H1 (cell line): ENCODE measurements around the gene B3GLCT. TPM values are rescaled to one million over a fixed set of nuclear protein-coding genes. Genes with fewer than 3 reads are reported as not detected.

Source experiments
- CTCF ChIA-PET: fragments of 300-600 bp; sonication (Branson Sonifier 250); formaldehyde crosslinking; loops from one replicate; lab custom pipeline; 2021; ENCODE audit not compliant: partially characterized antibody; lab: Charles Lee
- POLR2A ChIA-PET: fragments of 300-600 bp; sonication (Branson Sonifier 250); formaldehyde crosslinking; loops from one replicate; lab custom pipeline; 2021; ENCODE audit warnings: inconsistent platforms; ENCODE audit not compliant: partially characterized antibody; lab: Charles Lee
- DNase-seq, 2 experiments: peaks; one replicate each; pipeline versions ENCODE4 v3.0.0 to v3.0.0-alpha.2; 2010 to 2022; ENCODE audit warnings: low spot score in 2 of 2, low read depth in 1 of 2, mixed read lengths in 1 of 2
- FAIRE-seq: peaks from 2 replicates; lab custom pipeline; 2011; peaks lifted over from hg19 to GRCh38; lab: Jason Lieb, UNC
- H2AFZ ChIP-seq: 2 replicates; pipeline ENCODE4 v1.8.1; 2012; ENCODE audit warnings: low read length, inconsistent platforms
- H2AK5ac ChIP-seq: 2 replicates; pipeline ENCODE4 v1.6.1; 2013; ENCODE audit warnings: low read depth, low read length
- H2BK120ac ChIP-seq: replicated peaks from 2 replicates; pipeline ENCODE3; 2013; ENCODE audit warnings: low read depth, low read length, inconsistent platforms
- H2BK12ac ChIP-seq: 2 replicates; pipeline ENCODE4 v1.6.1; 2013; ENCODE audit warnings: low read depth, low read length
- H2BK15ac ChIP-seq: 2 replicates; pipeline ENCODE4 v1.6.1; 2013; ENCODE audit warnings: low read length
- H2BK20ac ChIP-seq: 2 replicates; pipeline ENCODE4 v1.6.1; 2013; ENCODE audit warnings: low read length
- H2BK5ac ChIP-seq: 2 replicates; pipeline ENCODE4 v1.6.1; 2013; ENCODE audit warnings: low read depth, low read length
- H3K14ac ChIP-seq: 2 replicates; pipeline ENCODE4 v1.6.1; 2013; ENCODE audit warnings: inconsistent platforms; ENCODE audit not compliant: insufficient read length
- H3K18ac ChIP-seq: 2 replicates; pipeline ENCODE4 v1.6.1; 2013; ENCODE audit warnings: low read length; ENCODE audit errors: extremely low read depth
- H3K23ac ChIP-seq: 2 replicates; pipeline ENCODE4 v1.6.1; 2013; ENCODE audit warnings: inconsistent platforms; ENCODE audit not compliant: insufficient read length
- H3K23me2 ChIP-seq: 2 replicates; pipeline ENCODE4 v1.6.1; 2013; ENCODE audit warnings: low read depth, low read length
- H3K27ac ChIP-seq: 2 replicates; pipeline ENCODE4 v1.6.1; 2011; ENCODE audit warnings: low read depth, low read length, inconsistent platforms
- H3K27me3 ChIP-seq, 4 experiments: replicated peaks in 1 of 4; 1 replicate in 1 of 4; 2 replicates in 3 of 4; pipeline versions ENCODE4 v1.6.1 to v1.8.1; 2011 to 2013; ENCODE audit warnings: low read length in 3 of 4, mild to moderate bottlenecking in 3 of 4, inconsistent platforms in 2 of 4, mixed read lengths in 2 of 4, moderate library complexity in 1 of 4; ENCODE audit not compliant: control insufficient read depth in 3 of 4, insufficient read depth in 3 of 4; ENCODE audit errors: extremely low read depth in 1 of 4
- H3K36me3 ChIP-seq, 4 experiments: 2 replicates each; pipeline versions ENCODE4 v1.6.1 to v1.8.1; 2011 to 2013; ENCODE audit warnings: mild to moderate bottlenecking in 4 of 4, low read length in 3 of 4, moderate library complexity in 2 of 4, control low read depth in 1 of 4, inconsistent platforms in 1 of 4; ENCODE audit not compliant: insufficient read depth in 4 of 4, control insufficient read depth in 2 of 4
- H3K4ac ChIP-seq: replicated peaks from 2 replicates; pipeline ENCODE3; 2013; ENCODE audit warnings: low read length, low read depth, mixed read lengths, inconsistent platforms; ENCODE audit not compliant: insufficient read length
- H3K4me1 ChIP-seq, 4 experiments: replicated peaks in 1 of 4; 1 replicate in 1 of 4; 2 replicates in 3 of 4; pipeline versions ENCODE4 v1.6.1 to v1.8.1; 2011 to 2013; ENCODE audit warnings: low read length in 3 of 4, inconsistent platforms in 2 of 4, mixed read lengths in 1 of 4; ENCODE audit not compliant: insufficient read depth in 4 of 4, control insufficient read depth in 3 of 4
- H3K4me2 ChIP-seq, 2 experiments: 2 replicates each; pipeline versions ENCODE4 v1.6.1 to v1.8.1; 2011 to 2013; ENCODE audit warnings: low read depth in 2 of 2, low read length in 2 of 2, control low read depth in 1 of 2, inconsistent platforms in 1 of 2, mild to moderate bottlenecking in 1 of 2; ENCODE audit not compliant: insufficient read depth in 1 of 2
- H3K4me3 ChIP-seq, 4 experiments: fragments of 200-600, 300-600 bp in 1 of 4; sonication (generic), shearing (Covaris generic), sonication (Bioruptor Twin) in 1 of 4; 2 replicates each; pipeline versions ENCODE4 v1.5.1 to v1.8.1; 2011 to 2016; ENCODE audit warnings: low read length in 4 of 4, low read depth in 3 of 4, control low read depth in 2 of 4, inconsistent platforms in 2 of 4, mild to moderate bottlenecking in 2 of 4, mixed read lengths in 1 of 4, moderate library complexity in 1 of 4; ENCODE audit not compliant: insufficient read depth in 2 of 4; ENCODE audit errors: extremely low read depth in 1 of 4
- H3K56ac ChIP-seq: replicated peaks from 2 replicates; pipeline ENCODE3; 2013; ENCODE audit warnings: low read depth, mild to moderate bottlenecking, mixed read lengths, low read length, inconsistent platforms; ENCODE audit not compliant: insufficient read length
- H3K79me1 ChIP-seq: 2 replicates; pipeline ENCODE4 v1.6.1; 2013; ENCODE audit warnings: low read depth, low read length, control low read depth
- H3K79me2 ChIP-seq, 2 experiments: 2 replicates each; pipeline versions ENCODE4 v1.6.1 to v1.8.1; 2012 to 2013; ENCODE audit warnings: low read length in 2 of 2, mild to moderate bottlenecking in 2 of 2, inconsistent platforms in 1 of 2; ENCODE audit not compliant: insufficient read depth in 2 of 2, control insufficient read depth in 1 of 2
- H3K9ac ChIP-seq, 4 experiments: replicated peaks in 1 of 4; 1 replicate in 1 of 4; 2 replicates in 3 of 4; pipeline versions ENCODE4 v1.6.1 to v1.8.1; 2011 to 2013; ENCODE audit warnings: low read depth in 3 of 4, low read length in 3 of 4, control low read depth in 2 of 4, mild to moderate bottlenecking in 2 of 4, moderate library complexity in 2 of 4, inconsistent platforms in 1 of 4; ENCODE audit errors: extremely low read depth in 1 of 4
- H3K9me3 ChIP-seq, 2 experiments: 2 replicates each; pipeline versions ENCODE4 v1.6.1 to v1.8.1; 2012 to 2013; ENCODE audit warnings: mild to moderate bottlenecking in 2 of 2, moderate library complexity in 2 of 2, control low read depth in 1 of 2, inconsistent platforms in 1 of 2, low read depth in 1 of 2, low read length in 1 of 2, mixed read lengths in 1 of 2; ENCODE audit not compliant: insufficient read depth in 2 of 2
- H4K20me1 ChIP-seq, 2 experiments: replicated peaks in 1 of 2; 2 replicates each; pipeline versions ENCODE3 to v1.8.1; 2011 to 2013; ENCODE audit warnings: inconsistent platforms in 2 of 2, low read length in 2 of 2, mild to moderate bottlenecking in 1 of 2; ENCODE audit not compliant: insufficient read depth in 2 of 2, control insufficient read depth in 1 of 2
- H4K5ac ChIP-seq: 2 replicates; pipeline ENCODE4 v1.6.1; 2013; ENCODE audit warnings: low read length, low read depth, mixed read lengths, inconsistent platforms; ENCODE audit not compliant: insufficient read length
- H4K8ac ChIP-seq: 2 replicates; pipeline ENCODE4 v1.8.0; 2013; ENCODE audit warnings: mild to moderate bottlenecking, moderate library complexity, low read length, inconsistent platforms; ENCODE audit not compliant: insufficient read depth; ENCODE audit errors: extremely low read depth
- H4K91ac ChIP-seq: replicated peaks from 2 replicates; pipeline ENCODE3; 2013; ENCODE audit warnings: low read length, mixed read lengths, inconsistent platforms; ENCODE audit not compliant: insufficient read length
- ATF2 ChIP-seq: IDR thresholded peaks from 2 replicates; pipeline ENCODE4 v1.6.1; 2012; ENCODE audit warnings: low read length, inconsistent platforms
- FOSL1 ChIP-seq: IDR thresholded peaks from 2 replicates; pipeline ENCODE4 v1.6.1; 2011; ENCODE audit warnings: mild to moderate bottlenecking, low read depth, low read length, moderate library complexity; ENCODE audit not compliant: insufficient read depth
- GTF2F1 ChIP-seq: IDR thresholded peaks from 2 replicates; pipeline ENCODE4 v1.6.1; 2012; ENCODE audit warnings: low read depth, low read length, improper control_type of control experiment, borderline replicate concordance
- HDAC2 ChIP-seq, 2 experiments: fragments of 300-600 bp in 1 of 2; sonication (generic) in 1 of 2; IDR thresholded peaks; 2 replicates each; pipeline ENCODE4 v1.6.1; 2011 to 2012; ENCODE audit warnings: low read depth in 2 of 2, low read length in 2 of 2, mild to moderate bottlenecking in 2 of 2, moderate library complexity in 2 of 2, borderline replicate concordance in 1 of 2, inconsistent platforms in 1 of 2
- KDM4A ChIP-seq: IDR thresholded peaks from one replicate; pipeline ENCODE4 v1.7.1; 2012; ENCODE audit warnings: low read depth, mild to moderate bottlenecking, moderate library complexity, low read length, inconsistent platforms; ENCODE audit not compliant: severe bottlenecking
- PHF8 ChIP-seq: fragments of 200-600 bp; sonication (generic); conservative IDR thresholded peaks from 2 replicates; pipeline ENCODE4 v1.7.1; 2012; ENCODE audit warnings: low read depth, mild to moderate bottlenecking, inconsistent platforms, low read length, moderate library complexity
- POLR2A ChIP-seq, 2 experiments: IDR thresholded peaks; 1 replicate in 1 of 2; 2 replicates in 1 of 2; pipeline ENCODE4 v1.6.1; 2011; ENCODE audit warnings: low read depth in 2 of 2, low read length in 2 of 2, mild to moderate bottlenecking in 2 of 2; ENCODE audit errors: control extremely low read depth in 1 of 2
- RBBP5 ChIP-seq: IDR thresholded peaks from 2 replicates; pipeline ENCODE4 v1.7.1; 2012; ENCODE audit warnings: low read depth, mild to moderate bottlenecking, inconsistent platforms, low read length, moderate library complexity, borderline replicate concordance
- SAP30 ChIP-seq: fragments of 300-600 bp; sonication (generic); IDR thresholded peaks from 2 replicates; pipeline ENCODE4 v1.7.1; 2012; ENCODE audit warnings: low read length, moderate library complexity, mild to moderate bottlenecking, inconsistent platforms; ENCODE audit not compliant: insufficient read depth, insufficient replicate concordance
- TEAD4 ChIP-seq: IDR thresholded peaks from 2 replicates; pipeline ENCODE4 v1.6.1; 2012; ENCODE audit warnings: low read depth, low read length, inconsistent platforms, mixed read lengths
- whole genome bisulfite sequencing, 2 experiments: shearing (Covaris generic) in 1 of 2; methylation state at CpG; one replicate each; pipeline versions ENCODE4 v1.1.6 to v1.1.7; 2013 to 2015; ENCODE audit warnings: low lambda C conversion rate in 2 of 2, mixed read lengths in 2 of 2, inconsistent platforms in 1 of 2, low coverage in 1 of 2, missing lambda C conversion rate in 1 of 2; ENCODE audit not compliant: insufficient replicate concordance in 2 of 2, insufficient coverage in 1 of 2, insufficient read length in 1 of 2; ENCODE audit errors: extremely low coverage in 1 of 2, missing lambda C conversion rate in 1 of 2; 5-methylcytosine and 5-hydroxymethylcytosine counted together
- polyA plus RNA-seq, 7 experiments: library from polyadenylated mRNA; depleted of rRNA in 3 of 7; stranded (reverse) in 5 of 7; unstranded in 2 of 7; fragments of >200 nt in 5 of 7; fragments of 200-250 nt in 2 of 7; gene quantifications; 1 replicate in 5 of 7; 2 replicates in 1 of 7; 4 replicates in 1 of 7; pipeline versions ENCODE4 v1.2.1 to v1.2.3, GENCODE V29; 2011 to 2013; ENCODE audit warnings: missing spikeins in 2 of 7, mixed read lengths in 2 of 7
- total RNA-seq: library from RNA; stranded (reverse); fragmentation: NEBNext Ultra II Directional; extraction: Animal tissue kit (Norgen Biotek cat#: 25700); gene quantifications from 2 replicates; pipeline ENCODE4 v1.2.1, GENCODE V29; 2021

Gene B3GLCT
- total and polyA plus RNA-seq, 2 of the 8 experiments (the other 6 are each of a cell fraction or from before 2014, with no cell fraction given), result 1.5 to 4.1 TPM

DNA sequence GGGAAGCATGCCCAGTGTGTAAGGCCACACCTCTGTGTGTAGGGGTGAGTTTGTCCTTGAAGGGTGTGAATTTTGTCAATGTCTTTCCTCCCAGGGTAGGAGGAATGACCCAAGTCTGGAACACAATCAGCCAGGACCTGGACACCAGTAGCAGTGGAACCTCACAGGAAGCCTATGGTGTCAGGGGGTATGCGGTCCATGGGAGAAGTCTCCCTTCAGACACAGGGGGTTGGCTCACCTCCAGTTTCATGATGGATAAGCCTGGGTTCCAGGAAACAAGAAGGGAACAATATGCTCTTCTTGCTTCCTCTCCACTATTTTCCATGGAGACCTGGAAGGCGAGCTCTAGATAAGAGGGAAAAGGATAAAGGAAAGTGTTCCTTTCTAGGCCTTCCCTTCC lies 23.9 kb downstream of the B3GLCT start:
- no peaks in the 10 kb centered on the region for H3K9me3 ChIP-seq
- no peaks in the 10 kb centered on the region for H4K20me1 ChIP-seq
- no peak overlapping the region for H2BK5ac ChIP-seq
- H4K8ac ChIP-seq, result no peak overlapping the region
- H3K18ac ChIP-seq, result no peak overlapping the region
- H3K36me3 ChIP-seq, result no peaks in the 10 kb centered on the region
- CTCF ChIA-PET, result interaction anchor here (0.7 to 10.3 kb wide), 2 partner anchors 11 to 13 kb away, joined by 3 to 77 read pairs; no protein-coding TSS in a partner anchor
- H2BK120ac ChIP-seq, result no peak overlapping the region
- H3K14ac ChIP-seq, result no peak overlapping the region
- H2BK12ac ChIP-seq, result no peak overlapping the region
- H2BK20ac ChIP-seq, result no peak overlapping the region
- no peak overlapping the region for H4K5ac ChIP-seq
- H2AFZ ChIP-seq, result no peak overlapping the region
- no peak overlapping the region for H3K4me2 ChIP-seq
- H3K4me3 ChIP-seq, result no peak overlapping the region
- H3K4ac ChIP-seq, result no peak overlapping the region
- no peak overlapping the region for H3K56ac ChIP-seq
- H3K23ac ChIP-seq, result no peak overlapping the region
- no peak overlapping the region; the same call in 1 of the 2 replicates for H2BK15ac ChIP-seq
- no peaks in the 10 kb centered on the region for H3K79me2 ChIP-seq
- POLR2A ChIA-PET, result no interaction called here
- H3K4me1 ChIP-seq, result peaks cover 2 to 14% (median 14%) of the 10 kb centered on the region in 4 experiments; a peak in 5 of 7 replicates
- no peak overlapping the region for H3K27ac ChIP-seq
- H3K27me3 ChIP-seq, result no peaks in the 10 kb centered on the region
- no peak overlapping the region for H2AK5ac ChIP-seq
- H3K9ac ChIP-seq, result no peak overlapping the region
- no peaks in the 10 kb centered on the region for H3K79me1 ChIP-seq
- FAIRE-seq (no peak), DNase-seq (no peak)
- WGBS, 2 experiments, result 88% methylated on average over 2 of the region's 2 CpGs; no CpG with 5 or more reads in 1 of the 2 experiments
- no peak overlapping the region for H4K91ac ChIP-seq
- H3K23me2 ChIP-seq, result no peaks in the 10 kb centered on the region
- TF ChIP-seq PHF8 (no peak), SAP30 (no peak), POLR2A (IDR thresholded peaks at IDR 0.05; ENCODE audit: control extremely low read depth in 1 of 2, low read depth in 2 of 2, low read length in 2 of 2) (no peak), RBBP5 (no peak), GTF2F1 (no peak), FOSL1 (no peak), ATF2 (no peak), HDAC2 (IDR thresholded peaks at IDR 0.05; ENCODE audit: borderline replicate concordance in 1 of 2, low read depth in 2 of 2, low read length in 2 of 2) (no peak), TEAD4 (no peak), KDM4A (no peak)
